Tibial nerve (tissue), 4 donors: ENCODE results near the gene CADPS. TPM values are rescaled to one million over a fixed set of nuclear protein-coding genes. Genes with fewer than 3 reads are reported as not detected.

Experiments
- DNase-seq, 2 donors: peaks; one replicate each; pipeline ENCODE4 v3.0.0-alpha.2; 2019; ENCODE audit warnings: low spot score in 2 of 2
- H3K27ac ChIP-seq, 4 donors: fragments of 200-600 bp; sonication (generic) in 3 of 4; one replicate each; pipeline ENCODE4 v1.5.1; 2017 to 2019; ENCODE audit warnings: mild to moderate bottlenecking in 1 of 4
- H3K27me3 ChIP-seq, 2 donors: fragments of 200-600 bp; sonication (generic) in 1 of 2; one replicate each; pipeline versions ENCODE4 v1.5.1 to v1.6.0; 2017 to 2019
- H3K36me3 ChIP-seq, 3 donors: fragments of 200-600 bp; sonication (generic); one replicate each; pipeline ENCODE4 v1.5.1; 2018 to 2019
- H3K4me1 ChIP-seq, 4 donors: fragments of 200-600 bp; sonication (generic) in 3 of 4; one replicate each; pipeline ENCODE4 v1.5.1; 2017 to 2019
- H3K4me3 ChIP-seq, 4 donors: fragments of 200-600 bp; sonication (generic) in 3 of 4; one replicate each; pipeline ENCODE4 v1.5.1; 2017 to 2019; ENCODE audit warnings: mild to moderate bottlenecking in 1 of 4, moderate library complexity in 1 of 4
- H3K9me3 ChIP-seq, 4 donors: fragments of 200-600 bp; sonication (generic) in 3 of 4; one replicate each; pipeline ENCODE4 v1.5.1; 2017 to 2019
- CTCF ChIP-seq, 5 experiments: fragments of 200-600 bp in 3 of 5; fragments of 450-650 bp in 2 of 5; sonication (generic) in 3 of 5; IDR thresholded peaks; one replicate each; pipeline ENCODE4 v1.5.1; 2016 to 2019; ENCODE audit warnings: antibody characterized with exemption in 5 of 5, mild to moderate bottlenecking in 3 of 5, moderate library complexity in 2 of 5
- EP300 ChIP-seq, 2 donors: sonication (generic); formaldehyde crosslinking; IDR thresholded peaks; one replicate each; pipeline ENCODE4 v1.6.1; 2017; ENCODE audit warnings: antibody characterized with exemption in 2 of 2, mild to moderate bottlenecking in 1 of 2
- POLR2A ChIP-seq, 2 donors: fragments of 450-650 bp; IDR thresholded peaks; one replicate each; pipeline ENCODE4 v1.6.1; 2017; ENCODE audit warnings: antibody characterized with exemption in 2 of 2, mild to moderate bottlenecking in 2 of 2, moderate library complexity in 2 of 2
- WGBS, 2 donors: methylation state at CpG; one replicate each; pipeline ENCODE4 v1.1.5; 2018; 5-methylcytosine and 5-hydroxymethylcytosine counted together
- total RNA-seq, 4 donors: library from RNA; depleted of rRNA; stranded (reverse); fragments of >200 nt; gene quantifications; one replicate each; pipeline ENCODE4 v1.1.0, GENCODE V29; 2016

The CADPS gene
- total RNA-seq, 4 donors from 2014 or later, result 16.2 to 16.7 TPM; not detected in 2

DNA sequence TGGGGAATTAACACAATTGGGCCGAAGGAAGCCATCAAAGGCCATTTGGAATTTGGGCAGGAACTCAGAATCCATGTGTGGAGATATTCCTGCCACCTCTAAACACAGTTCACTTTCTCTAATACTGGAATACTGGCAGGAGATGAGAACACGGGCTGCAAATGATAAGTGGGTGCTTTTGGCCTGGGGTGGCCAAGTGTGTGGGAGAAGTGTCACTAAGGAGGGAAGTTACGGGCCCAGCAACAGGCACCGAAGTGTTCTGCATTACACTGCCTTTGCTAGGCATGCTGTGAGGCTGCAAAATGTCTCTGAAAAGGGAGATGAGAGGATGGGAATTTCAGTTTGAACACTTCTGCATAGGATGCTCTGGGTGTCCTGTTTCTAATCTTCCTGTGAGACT is 412.4 kb downstream of the CADPS start:
- Histone ChIP-seq H3K27me3 (no peaks in the 10 kb centered on the region), H3K4me1 (peaks cover 0 to 2% (median 0%) of the 10 kb centered on the region in 4 donors), H3K36me3 (no peaks in the 10 kb centered on the region), H3K9me3 (no peaks in the 10 kb centered on the region), H3K27ac (no peak overlapping the region), H3K4me3 (no peak overlapping the region)
- WGBS, 2 donors, result 65 to 85% methylated on average over 4 of the region's 4 CpGs
- TF ChIP-seq POLR2A (IDR thresholded peaks at IDR 0.05) (no peak), EP300 (IDR thresholded peaks at IDR 0.05) (no peak), CTCF (IDR thresholded peaks at IDR 0.05) (no peak)
- no peak for DNase-seq

DNA sequence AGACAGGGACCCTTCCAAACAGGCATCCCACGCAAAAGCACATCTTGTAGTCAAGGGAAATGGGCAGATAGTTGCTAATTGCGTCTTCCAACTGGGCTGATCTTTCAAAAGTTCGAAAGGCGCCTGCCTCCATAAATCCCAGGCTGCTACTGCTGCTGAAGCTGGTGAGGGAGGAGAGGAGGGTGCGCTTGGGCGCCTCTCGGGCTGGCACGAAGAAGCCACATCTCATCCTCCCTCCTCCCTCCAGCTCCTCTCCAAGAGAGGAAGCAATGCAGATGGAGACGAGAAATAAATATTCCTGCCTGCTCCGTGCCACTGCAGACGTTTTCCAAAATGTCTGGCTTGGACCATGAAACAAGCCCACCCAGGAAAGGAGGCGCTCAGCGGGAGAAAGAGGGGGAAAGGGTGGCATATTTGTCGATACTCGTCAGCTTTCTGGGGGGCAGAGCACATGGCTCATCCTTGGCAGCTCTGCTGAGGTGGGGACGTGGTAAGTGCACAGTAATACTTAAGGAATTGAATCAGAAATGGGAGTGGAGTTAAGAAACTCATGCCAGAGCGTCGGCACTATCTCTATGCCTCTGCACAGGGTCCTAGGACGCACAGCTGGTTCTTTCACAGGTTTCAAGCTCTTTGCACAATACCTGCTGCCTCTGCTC is 413.0 kb downstream of the CADPS start:
- Histone ChIP-seq H3K27ac (no peak overlapping the region), H3K36me3 (no peaks in the 10 kb centered on the region), H3K4me1 (no peaks in the 10 kb centered on the region), H3K9me3 (no peaks in the 10 kb centered on the region), H3K27me3 (no peaks in the 10 kb centered on the region), H3K4me3 (no peak overlapping the region)
- 81 to 82% methylated on average over 19 of the region's 19 CpGs for WGBS, 2 donors
- DNase-seq, result no peak
- TF ChIP-seq EP300 (IDR thresholded peaks at IDR 0.05), result no peak

DNA sequence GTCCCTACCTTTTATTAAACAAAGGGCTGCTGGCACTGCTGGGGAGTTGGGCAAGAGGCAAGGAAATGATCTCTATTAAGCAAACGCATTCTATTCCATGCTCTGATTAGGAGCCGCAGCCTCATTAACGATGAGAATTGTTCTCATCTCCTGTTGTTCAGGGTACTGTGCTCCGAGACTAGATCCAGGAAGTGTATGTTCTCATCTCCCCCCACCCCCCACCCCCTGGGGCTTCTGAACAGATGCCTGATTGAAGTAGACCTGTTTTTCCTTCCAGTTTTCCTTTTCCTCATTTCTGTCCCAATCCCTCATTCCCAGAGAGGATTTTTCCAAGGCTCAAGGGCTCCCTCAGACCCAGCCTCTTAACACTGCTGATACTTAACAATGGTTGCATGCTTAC is 420.3 kb downstream of the CADPS start:
- WGBS, 2 donors, result 34 to 37% methylated on average over 4 of the region's 4 CpGs
- Histone ChIP-seq H3K27ac (no peak overlapping the region), H3K36me3 (no peaks in the 10 kb centered on the region), H3K9me3 (no peaks in the 10 kb centered on the region), H3K4me3 (no peak overlapping the region), H3K4me1 (no peaks in the 10 kb centered on the region), H3K27me3 (no peaks in the 10 kb centered on the region)
- TF ChIP-seq CTCF (IDR thresholded peaks at IDR 0.05) (no peak), EP300 (IDR thresholded peaks at IDR 0.05) (no peak), POLR2A (IDR thresholded peaks at IDR 0.05) (no peak)
- no peak for DNase-seq

DNA sequence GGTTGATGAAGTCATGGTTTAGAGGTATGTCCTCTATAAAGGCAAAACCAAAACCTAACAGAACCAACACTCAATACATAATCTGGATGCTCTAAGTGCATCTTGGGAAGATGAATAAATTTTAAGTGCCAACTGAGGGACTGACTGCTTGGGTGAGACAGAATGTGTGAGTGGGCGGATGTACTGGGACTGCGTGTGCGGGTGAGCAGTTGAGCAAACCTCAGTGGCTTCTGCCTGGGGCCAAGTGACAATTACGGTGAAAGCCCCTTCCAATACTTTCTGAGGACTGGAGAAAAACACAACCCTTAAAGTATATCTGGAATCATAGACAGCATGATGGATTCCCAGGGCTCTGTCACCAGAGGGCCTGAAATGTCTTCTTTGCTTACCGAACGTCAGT is 421.8 kb downstream of the CADPS start:
- H3K4me3 ChIP-seq, result no peak overlapping the region
- no peaks in the 10 kb centered on the region for H3K27me3 ChIP-seq
- WGBS, 2 donors, result 77 to 78% methylated on average over 6 of the region's 6 CpGs
- no peak for TF ChIP-seq POLR2A (IDR thresholded peaks at IDR 0.05)
- TF ChIP-seq EP300 (IDR thresholded peaks at IDR 0.05), result no peak
- TF ChIP-seq CTCF (IDR thresholded peaks at IDR 0.05), result no peak
- no peak for DNase-seq
- no peaks in the 10 kb centered on the region for H3K36me3 ChIP-seq
- H3K4me1 ChIP-seq, result no peaks in the 10 kb centered on the region
- no peak overlapping the region for H3K27ac ChIP-seq
- H3K9me3 ChIP-seq, result no peaks in the 10 kb centered on the region

DNA sequence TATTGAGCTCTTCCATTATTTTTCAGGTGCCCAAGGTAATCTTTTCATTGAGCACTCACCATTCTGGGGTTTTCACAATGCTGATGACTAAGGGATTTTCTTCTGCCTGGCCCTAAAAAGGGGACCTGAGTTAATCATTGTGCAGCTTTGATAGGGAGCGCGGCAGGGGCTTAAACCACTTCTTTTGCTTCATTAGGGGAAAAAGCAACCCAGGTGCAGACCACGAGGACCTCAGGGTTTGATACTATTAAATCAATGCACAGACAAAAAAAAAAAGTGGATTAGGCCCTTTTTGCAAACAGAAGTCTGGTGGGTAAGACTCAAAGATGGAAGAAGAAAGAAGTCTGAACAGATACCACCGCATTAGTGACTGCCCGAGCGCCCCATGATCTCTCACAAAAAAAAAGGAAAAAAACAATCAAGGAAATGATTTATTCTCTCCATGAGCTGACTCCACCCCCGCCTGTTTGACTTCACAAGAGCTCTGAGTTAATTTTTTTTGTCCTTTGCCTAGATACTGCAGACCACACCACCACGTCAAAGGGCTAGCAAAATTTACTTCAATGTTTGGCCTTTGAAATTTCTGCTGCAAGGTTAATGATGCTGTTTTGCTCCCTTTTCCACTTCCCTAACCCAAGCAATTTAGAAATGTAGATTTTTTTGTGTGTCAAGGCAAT is 423.9 kb downstream of the CADPS start:
- no peaks in the 10 kb centered on the region for H3K27me3 ChIP-seq
- H3K4me3 ChIP-seq, result no peak overlapping the region
- 61 to 68% methylated on average over 8 of the region's 8 CpGs for WGBS, 2 donors
- peaks cover 0 to 6% (median 0%) of the 10 kb centered on the region in 4 donors for H3K4me1 ChIP-seq
- H3K36me3 ChIP-seq, result no peaks in the 10 kb centered on the region
- TF ChIP-seq CTCF (IDR thresholded peaks at IDR 0.05) (no peak), POLR2A (IDR thresholded peaks at IDR 0.05) (no peak), EP300 (IDR thresholded peaks at IDR 0.05) (no peak)
- no peak overlapping the region for H3K27ac ChIP-seq
- no peak for DNase-seq
- H3K9me3 ChIP-seq, result no peaks in the 10 kb centered on the region
